Naive B cell (primary cell): ENCODE data around the gene ZYG11A. TPM values are rescaled to one million over a fixed set of nuclear protein-coding genes. Genes with fewer than 3 reads are reported as not detected.

ENCODE experiments used
- ATAC-seq, 2 donors: fragments of 150-1000 bp; cut with Tn5 transposase; 2 replicates each; pipeline ENCODE4 v1.10.0; 2021; ENCODE audit warnings: low read depth in 2 of 2, mild to moderate bottlenecking in 2 of 2, moderate library complexity in 2 of 2
- DNase-seq: peaks from one replicate; pipeline ENCODE4 v3.0.0; 2022
- H3K27ac Mint-ChIP-seq, 6 donors: one replicate each; pipeline ENCODE4 v1.8.0; 2020 to 2022; ENCODE audit warnings: mild to moderate bottlenecking in 6 of 6, mixed read lengths in 6 of 6, moderate library complexity in 5 of 6, inconsistent platforms in 2 of 6
- H3K27me3 Mint-ChIP-seq, 3 donors: one replicate each; pipeline ENCODE4 v1.8.0; 2021 to 2022; ENCODE audit warnings: mixed read lengths in 3 of 3, mild to moderate bottlenecking in 1 of 3
- H3K36me3 Mint-ChIP-seq, 2 donors: one replicate each; pipeline ENCODE4 v1.8.0; 2020 to 2022; ENCODE audit warnings: mixed read lengths in 2 of 2, inconsistent platforms in 1 of 2, mild to moderate bottlenecking in 1 of 2
- H3K4me1 Mint-ChIP-seq, 3 donors: one replicate each; pipeline ENCODE4 v1.8.0; 2020 to 2022; ENCODE audit warnings: mixed read lengths in 3 of 3, inconsistent platforms in 1 of 3, mild to moderate bottlenecking in 1 of 3, moderate library complexity in 1 of 3
- H3K4me3 Mint-ChIP-seq, 8 donors: one replicate each; pipeline ENCODE4 v1.8.0; 2020 to 2022; ENCODE audit warnings: mild to moderate bottlenecking in 8 of 8, mixed read lengths in 8 of 8, moderate library complexity in 8 of 8, inconsistent platforms in 2 of 8
- H3K9me3 Mint-ChIP-seq, 7 donors: one replicate each; pipeline ENCODE4 v1.8.0; 2020 to 2022; ENCODE audit warnings: mixed read lengths in 7 of 7, mild to moderate bottlenecking in 5 of 7, inconsistent platforms in 2 of 7, moderate library complexity in 1 of 7
- polyA plus RNA-seq, 6 donors: library from polyadenylated mRNA; unstranded; fragments of 300-500 nt; fragmentation: Illumina TruSeq; gene quantifications; one replicate each; pipeline ENCODE4 v1.2.3, GENCODE V29; 2021; ENCODE audit warnings: low read depth in 6 of 6

ZYG11A gene
- polyA plus RNA-seq, 6 donors from 2014 or later = not detected

- Mint-ChIP-seq H3K9me3 (no peaks in the 10 kb centered on the region), H3K4me3 (no peak overlapping the region), H3K27me3 (no peaks in the 10 kb centered on the region), H3K27ac (peak overlapping the region in 1 of 6 donors; percentile 7), H3K36me3 (no peaks in the 10 kb centered on the region), H3K4me1 (no peaks in the 10 kb centered on the region)
- ATAC-seq (no peak), DNase-seq (no peak)
Measured at GRCh38 chr1:52899445-52899894, 56.9 kb downstream of the ZYG11A start.

- Mint-ChIP-seq H3K4me1 (no peaks in the 10 kb centered on the region), H3K27me3 (no peaks in the 10 kb centered on the region), H3K27ac (no peak overlapping the region), H3K36me3 (no peaks in the 10 kb centered on the region), H3K9me3 (no peaks in the 10 kb centered on the region), H3K4me3 (no peak overlapping the region)
- no peak for DNase-seq
- no peak for ATAC-seq
Measured at GRCh38 chr1:52900402-52900801, 57.8 kb downstream of the ZYG11A start.

GRCh38 chr1:52901384-52901783 lies 58.8 kb downstream of the ZYG11A start:
- Mint-ChIP-seq H3K4me3 (no peak overlapping the region), H3K27ac (no peak overlapping the region), H3K36me3 (no peaks in the 10 kb centered on the region), H3K27me3 (no peaks in the 10 kb centered on the region), H3K4me1 (no peaks in the 10 kb centered on the region), H3K9me3 (no peaks in the 10 kb centered on the region)
- DNase-seq = no peak
- no peak for ATAC-seq

- ATAC-seq (no peak), DNase-seq (no peak)
- no peaks in the 10 kb centered on the region for H3K4me1 Mint-ChIP-seq
- no peaks in the 10 kb centered on the region for H3K9me3 Mint-ChIP-seq
- no peaks in the 10 kb centered on the region for H3K27me3 Mint-ChIP-seq
- no peaks in the 10 kb centered on the region for H3K36me3 Mint-ChIP-seq
- H3K27ac Mint-ChIP-seq = peak overlapping the region in 1 of 6 donors; percentile 81
- H3K4me3 Mint-ChIP-seq = peak overlapping the region in 1 of 8 donors; percentile 6
Measured at GRCh38 chr1:52904208-52904926, 61.8 kb downstream of the ZYG11A start.

- Mint-ChIP-seq H3K27ac (peak overlapping the region in 1 of 6 donors; percentile 81), H3K27me3 (no peaks in the 10 kb centered on the region), H3K9me3 (no peaks in the 10 kb centered on the region), H3K36me3 (no peaks in the 10 kb centered on the region), H3K4me3 (peak overlapping the region in 1 of 8 donors; percentile 6), H3K4me1 (no peaks in the 10 kb centered on the region)
- no peak for ATAC-seq
- no peak for DNase-seq
Measured at GRCh38 chr1:52904927-52905698, 62.6 kb downstream of the ZYG11A start.

- no peaks in the 10 kb centered on the region for H3K4me1 Mint-ChIP-seq
- no peak for ATAC-seq
Measured at GRCh38 chr1:52906135-52906603, 63.6 kb downstream of the ZYG11A start.

GRCh38 chr1:52907068-52907811 lies 64.7 kb downstream of the ZYG11A start:
- DNase-seq (no peak), ATAC-seq (no peak)
- Mint-ChIP-seq H3K4me3 (no peak overlapping the region), H3K9me3 (no peaks in the 10 kb centered on the region), H3K4me1 (no peaks in the 10 kb centered on the region), H3K27me3 (no peaks in the 10 kb centered on the region), H3K27ac (no peak overlapping the region), H3K36me3 (no peaks in the 10 kb centered on the region)

More at GRCh38 chr1:52906135-52906603, 63.6 kb downstream of the ZYG11A start:
- no peak for DNase-seq
- no peaks in the 10 kb centered on the region for H3K27me3 Mint-ChIP-seq
- no peaks in the 10 kb centered on the region for H3K9me3 Mint-ChIP-seq
- no peaks in the 10 kb centered on the region for H3K36me3 Mint-ChIP-seq
- peak overlapping the region in 1 of 6 donors; percentile 54 for H3K27ac Mint-ChIP-seq
- peak overlapping the region in 1 of 8 donors; percentile 15 for H3K4me3 Mint-ChIP-seq

GRCh38 chr1:52907812-52908153 lies 65.2 kb downstream of the ZYG11A start:
- Mint-ChIP-seq H3K27me3 (no peaks in the 10 kb centered on the region), H3K4me1 (no peaks in the 10 kb centered on the region), H3K36me3 (no peaks in the 10 kb centered on the region), H3K4me3 (no peak overlapping the region), H3K9me3 (no peaks in the 10 kb centered on the region), H3K27ac (no peak overlapping the region)
- DNase-seq (no peak), ATAC-seq (no peak)

- Mint-ChIP-seq H3K9me3 (no peaks in the 10 kb centered on the region), H3K4me1 (no peaks in the 10 kb centered on the region), H3K27me3 (no peaks in the 10 kb centered on the region), H3K36me3 (no peaks in the 10 kb centered on the region), H3K27ac (no peak overlapping the region), H3K4me3 (peak overlapping the region in 1 of 8 donors; percentile 43)
- ATAC-seq (no peak), DNase-seq (no peak)
Measured at GRCh38 chr1:52911541-52911940, 69.0 kb downstream of the ZYG11A start.

- H3K4me3 Mint-ChIP-seq = no peak overlapping the region
- peak overlapping the region in 1 of 6 donors; percentile 3 for H3K27ac Mint-ChIP-seq
- no peaks in the 10 kb centered on the region for H3K36me3 Mint-ChIP-seq
- no peaks in the 10 kb centered on the region for H3K9me3 Mint-ChIP-seq
- ATAC-seq (no peak), DNase-seq (no peak)
- H3K4me1 Mint-ChIP-seq = no peaks in the 10 kb centered on the region
- no peaks in the 10 kb centered on the region for H3K27me3 Mint-ChIP-seq
Measured at GRCh38 chr1:52913014-52913413, 70.5 kb downstream of the ZYG11A start.

GRCh38 chr1:52913537-52913936 lies 71.0 kb downstream of the ZYG11A start:
- Mint-ChIP-seq H3K27me3 (no peaks in the 10 kb centered on the region), H3K36me3 (no peaks in the 10 kb centered on the region), H3K27ac (no peak overlapping the region), H3K4me3 (no peak overlapping the region), H3K4me1 (no peaks in the 10 kb centered on the region), H3K9me3 (no peaks in the 10 kb centered on the region)
- DNase-seq (no peak), ATAC-seq (no peak)

- no peak for ATAC-seq
- no peak for DNase-seq
- Mint-ChIP-seq H3K27ac (no peak overlapping the region), H3K27me3 (no peaks in the 10 kb centered on the region), H3K9me3 (no peaks in the 10 kb centered on the region), H3K4me1 (peaks cover 0 to under 1% (median 0%) of the 10 kb centered on the region in 3 donors), H3K4me3 (no peak overlapping the region), H3K36me3 (no peaks in the 10 kb centered on the region)
Measured at GRCh38 chr1:52914463-52914862, 71.9 kb downstream of the ZYG11A start.

- H3K9me3 Mint-ChIP-seq = no peaks in the 10 kb centered on the region
- H3K27me3 Mint-ChIP-seq = peaks cover 0 to 6% (median 0%) of the 10 kb centered on the region in 3 donors
- ATAC-seq = no peak
- no peak overlapping the region for H3K4me3 Mint-ChIP-seq
- H3K36me3 Mint-ChIP-seq = no peaks in the 10 kb centered on the region
- peaks cover 0 to 8% (median 5%) of the 10 kb centered on the region in 3 donors for H3K4me1 Mint-ChIP-seq
- H3K27ac Mint-ChIP-seq = no peak overlapping the region
- DNase-seq = no peak
Measured at GRCh38 chr1:52915211-52915854, 72.8 kb downstream of the ZYG11A start.
